ENCODE measurements around the gene INPP4B. TPM values are rescaled to one million over a fixed set of nuclear protein-coding genes. Genes with fewer than 3 reads are reported as not detected.

The INPP4B gene
- polyA plus RNA-seq, 1 of the 3 experiments (the other 2 are of a cell fraction): 0.08 TPM

DNA sequence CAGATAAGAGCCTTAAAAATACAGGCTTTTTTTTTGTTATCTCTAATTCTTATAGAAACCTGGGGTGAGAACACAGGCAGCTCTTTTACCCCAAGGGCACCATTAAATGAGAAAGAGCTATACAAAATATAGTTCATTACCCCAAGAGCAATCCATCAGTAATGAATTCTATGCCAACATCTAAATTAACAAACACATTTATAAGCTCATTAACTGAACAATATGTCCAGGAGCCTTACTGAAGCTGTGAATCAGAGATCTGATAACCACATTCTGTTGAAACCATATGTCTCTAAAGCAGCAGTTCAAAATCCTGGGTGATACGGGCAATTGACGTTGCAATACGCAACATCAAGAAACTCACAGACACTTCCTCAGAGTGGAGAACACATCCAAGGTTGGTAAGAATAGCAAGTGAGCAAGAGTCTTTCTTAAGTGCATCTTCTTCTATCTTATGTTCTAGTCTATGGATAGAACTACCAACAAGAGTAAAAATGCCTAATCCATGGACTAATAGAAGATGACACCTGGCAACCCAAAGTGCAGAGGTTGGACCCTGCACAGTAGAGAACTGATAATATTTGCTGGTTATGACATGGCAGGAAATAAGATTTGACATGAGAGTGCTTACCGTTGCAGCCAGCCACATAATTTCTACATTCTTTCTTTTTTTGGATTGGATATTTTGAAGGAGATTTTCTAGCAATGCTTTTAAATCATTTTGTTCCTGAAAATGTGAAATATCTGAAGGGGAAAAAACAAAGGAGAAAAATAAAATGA is 760.4 kb downstream of the INPP4B start (continued):
- TF ChIP-seq, protein P1, sequence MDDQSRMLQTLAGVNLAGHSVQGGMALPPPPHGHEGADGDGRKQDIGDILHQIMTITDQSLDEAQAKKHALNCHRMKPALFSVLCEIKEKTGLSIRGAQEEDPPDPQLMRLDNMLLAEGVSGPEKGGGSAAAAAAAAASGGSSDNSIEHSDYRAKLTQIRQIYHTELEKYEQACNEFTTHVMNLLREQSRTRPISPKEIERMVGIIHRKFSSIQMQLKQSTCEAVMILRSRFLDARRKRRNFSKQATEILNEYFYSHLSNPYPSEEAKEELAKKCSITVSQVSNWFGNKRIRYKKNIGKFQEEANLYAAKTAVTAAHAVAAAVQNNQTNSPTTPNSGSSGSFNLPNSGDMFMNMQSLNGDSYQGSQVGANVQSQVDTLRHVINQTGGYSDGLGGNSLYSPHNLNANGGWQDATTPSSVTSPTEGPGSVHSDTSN (IDR thresholded peaks at IDR 0.05): peak; percentile 92
- TF ChIP-seq POLR2AphosphoS5 (IDR thresholded peaks at IDR 0.05; ENCODE audit: low read depth, low read length): no peak
- TF ChIP-seq GABPA (IDR thresholded peaks at IDR 0.05; ENCODE audit: low read depth): no peak
- no peak for TF ChIP-seq CTCF (IDR thresholded peaks at IDR 0.05)

GRCh38 chr4:142083264-142083663 is 762.8 kb downstream of the INPP4B start:
- ChIA-PET CTCF (no interaction called here), POLR2A (no interaction called here)
- WGBS (ENCODE audit: low lambda C conversion rate): 44% methylated on average over 2 of the region's 2 CpGs
- H3K27ac ChIP-seq (ENCODE audit: low read depth in 2 of 2, low read length in 1 of 2): peak overlapping the region in 1 of 2 experiments; percentile 50; a peak in 2 of 4 replicates
- H3F3A ChIP-seq (replicated peaks; ENCODE audit: insufficient read depth): no peaks in the 10 kb centered on the region
- H3K27me3 ChIP-seq (ENCODE audit: insufficient read depth): no peaks in the 10 kb centered on the region
- H3K4me1 ChIP-seq (ENCODE audit: control insufficient read depth in 1 of 2, insufficient read depth in 2 of 2, low read depth in 1 of 2, low read length in 1 of 2): peaks cover 0 to 16% of the 10 kb centered on the region in 2 experiments; a peak in 2 of 4 replicates
- H3K79me2 ChIP-seq (ENCODE audit: insufficient read depth): no peaks in the 10 kb centered on the region
- H3K36me3 ChIP-seq (replicated peaks in 1 of 2; ENCODE audit: control insufficient read depth in 1 of 2, insufficient read depth in 2 of 2, low read length in 1 of 2): no peaks in the 10 kb centered on the region
- H4K20me1 ChIP-seq (ENCODE audit: insufficient read depth): no peaks in the 10 kb centered on the region
- TF ChIP-seq EP300 (IDR thresholded peaks at IDR 0.05; ENCODE audit: borderline replicate concordance in 1 of 2, low read depth in 1 of 2, low read length in 1 of 2) (peak in 1 of 2 experiments; percentile 63; a peak in 1 of 4 replicates), FOSL2 (IDR thresholded peaks at IDR 0.05; ENCODE audit: borderline replicate concordance, low read depth) (peak; percentile 50; the same call in 1 of the 2 replicates), YY1 (IDR thresholded peaks at IDR 0.05; ENCODE audit: low read depth) (no peak), TCF12 (IDR thresholded peaks at IDR 0.05) (peak; percentile 39), JUND (IDR thresholded peaks at IDR 0.05) (peak; percentile 52), TAF1 (IDR thresholded peaks at IDR 0.05; ENCODE audit: borderline replicate concordance, low read depth, low read length) (no peak), GATA2 (CRISPR knock-in tag; IDR thresholded peaks at IDR 0.05) (no peak), NFIC (IDR thresholded peaks at IDR 0.05; ENCODE audit: borderline replicate concordance) (no peak; the same call in 1 of the 2 replicates)
- TF ChIP-seq, protein P1 (IDR thresholded peaks at IDR 0.05): peak; percentile 79
- no peak overlapping the region for H3K4me2 ChIP-seq
- no peak overlapping the region for H3K4me3 ChIP-seq (ENCODE audit: low read depth in 2 of 2, low read length in 1 of 2)
- H3K9me2 ChIP-seq: no peaks in the 10 kb centered on the region
- no peaks in the 10 kb centered on the region for H3K9me3 ChIP-seq
- no peak for DNase-seq
- peak overlapping the region; percentile 6; the same call in 1 of the 2 replicates for H3K9ac ChIP-seq
- 0 out of 2 replicates have a peak overlapping the region, but pooled peaks have one; percentile 31 for H2AFZ ChIP-seq (ENCODE audit: low read depth)
